ENCODE measurements around the gene ALDH3A2.
"Not testable (repeated sequence)": the region's sequence is repeated elsewhere in the genome, so short reads cannot be mapped to it uniquely, and the experiment has no call there.

ALDH3A2 gene

DNA sequence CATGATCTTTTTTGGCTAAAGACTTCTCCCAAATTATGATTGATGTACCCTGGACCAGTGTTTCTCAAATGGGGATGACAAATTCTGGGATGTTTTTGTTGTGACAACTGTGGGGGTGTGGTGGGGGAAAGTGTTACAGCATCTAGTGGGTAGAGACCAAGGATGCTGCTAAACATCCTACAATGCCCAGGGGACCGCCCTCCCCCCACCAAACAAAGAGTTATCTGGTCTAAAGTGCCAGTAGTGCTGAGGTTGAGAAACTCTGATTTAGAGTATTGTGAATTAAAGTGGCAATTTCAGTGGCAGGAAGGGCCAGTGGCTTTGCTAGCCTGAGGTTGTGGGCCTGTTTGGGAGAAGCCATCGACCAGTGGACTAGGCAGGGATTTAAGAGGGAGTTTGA, 34.6 kb downstream of the ALDH3A2 start:
- no peak for DNase-seq

DNA sequence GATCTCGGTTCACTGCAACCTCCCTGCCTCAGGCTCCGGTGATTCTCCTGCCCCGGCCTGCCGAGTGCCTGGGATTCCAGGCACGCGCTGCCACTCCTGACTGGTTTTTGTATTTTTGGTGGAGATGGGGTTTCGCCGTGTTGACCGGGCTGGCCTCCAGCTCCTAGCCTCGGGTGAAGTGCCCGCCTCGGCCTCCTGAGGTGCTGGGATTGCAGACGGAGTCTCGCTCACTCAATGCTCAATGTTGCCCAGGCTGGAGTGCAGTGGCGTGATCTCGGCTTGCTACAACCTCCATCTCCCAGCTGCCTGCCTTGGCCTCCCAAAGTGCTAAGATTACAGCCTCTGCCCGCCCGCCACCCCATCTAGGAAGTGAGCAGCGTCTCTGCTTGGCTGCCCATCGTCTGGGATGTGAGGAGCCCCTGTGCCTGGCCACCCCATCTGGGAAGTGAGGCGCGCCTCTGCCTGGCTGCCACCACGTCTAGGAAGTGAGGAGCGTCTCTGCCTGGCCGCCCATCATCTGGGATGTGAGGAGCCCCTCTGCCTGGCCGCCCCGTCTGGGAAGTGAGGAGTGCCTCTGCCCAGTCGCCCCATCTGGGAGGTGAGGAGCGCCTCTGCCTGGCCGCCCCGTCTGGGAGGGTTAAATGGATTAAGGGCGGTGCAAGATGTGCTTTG, 36.5 kb downstream of the ALDH3A2 start:
- not testable (repeated sequence) for DNase-seq

DNA sequence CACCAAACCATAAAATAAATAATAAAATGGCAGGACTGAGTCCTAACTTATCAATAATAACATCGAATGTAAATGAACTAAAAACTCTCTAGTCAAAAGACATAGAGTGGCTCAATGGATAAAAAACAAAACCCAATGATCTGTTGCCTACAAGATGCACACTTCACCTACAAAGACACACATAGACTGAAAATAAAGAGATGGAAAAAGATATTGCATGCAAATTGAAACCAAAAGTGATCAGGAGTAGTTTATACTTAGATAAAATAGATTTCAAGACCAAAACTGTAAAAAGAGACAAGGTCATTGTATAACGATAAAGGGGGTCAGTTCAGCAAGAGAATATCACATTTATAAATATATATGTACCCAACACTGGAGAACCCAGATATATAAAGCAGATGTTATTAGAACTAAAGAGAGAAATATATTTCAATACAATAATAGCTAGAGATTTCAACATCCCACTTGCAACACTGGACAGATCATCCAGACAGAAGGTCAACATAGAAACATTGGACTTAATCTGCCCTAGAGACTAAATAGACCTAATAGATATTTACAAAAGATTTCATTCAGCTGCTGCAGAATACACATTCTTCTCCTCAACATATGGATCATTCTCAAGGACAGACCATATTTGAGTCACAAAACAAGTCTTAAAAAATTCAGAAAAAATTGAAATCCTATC, 38.0 kb downstream of the ALDH3A2 start:
- DNase-seq = no peak

- DNase-seq = no peak
These were observed 53.7 kb downstream of the ALDH3A2 start for GRCh38 chr17:19702217-19702641.

GRCh38 chr17:19703106-19703827, 54.7 kb downstream of the ALDH3A2 start:
- no peak for DNase-seq

GRCh38 chr17:19703828-19704613, 55.5 kb downstream of the ALDH3A2 start:
- no peak for DNase-seq

DNA sequence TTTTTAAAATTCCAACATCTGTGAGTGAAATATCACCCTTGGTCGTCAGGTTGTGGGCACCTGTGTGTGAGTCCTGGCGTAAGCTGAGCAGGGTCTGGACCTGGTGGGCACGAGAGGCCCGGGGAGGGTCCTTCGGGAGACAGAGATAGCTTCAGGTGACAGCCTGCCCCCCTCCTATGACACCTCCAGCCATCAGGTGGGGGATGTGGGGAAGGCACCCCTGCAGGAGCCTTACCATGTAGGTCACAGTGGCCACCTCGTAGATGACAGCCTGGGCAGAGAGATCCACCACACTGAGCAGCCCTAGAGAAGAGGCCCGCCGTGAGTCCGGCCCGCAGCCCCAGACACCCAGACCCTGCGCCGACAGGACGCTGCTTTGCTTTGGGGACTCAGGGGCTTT, 56.6 kb downstream of the ALDH3A2 start:
- DNase-seq = no peak

GRCh38 chr17:19705771-19706770, 57.5 kb downstream of the ALDH3A2 start:
- DNase-seq = no peak

DNA sequence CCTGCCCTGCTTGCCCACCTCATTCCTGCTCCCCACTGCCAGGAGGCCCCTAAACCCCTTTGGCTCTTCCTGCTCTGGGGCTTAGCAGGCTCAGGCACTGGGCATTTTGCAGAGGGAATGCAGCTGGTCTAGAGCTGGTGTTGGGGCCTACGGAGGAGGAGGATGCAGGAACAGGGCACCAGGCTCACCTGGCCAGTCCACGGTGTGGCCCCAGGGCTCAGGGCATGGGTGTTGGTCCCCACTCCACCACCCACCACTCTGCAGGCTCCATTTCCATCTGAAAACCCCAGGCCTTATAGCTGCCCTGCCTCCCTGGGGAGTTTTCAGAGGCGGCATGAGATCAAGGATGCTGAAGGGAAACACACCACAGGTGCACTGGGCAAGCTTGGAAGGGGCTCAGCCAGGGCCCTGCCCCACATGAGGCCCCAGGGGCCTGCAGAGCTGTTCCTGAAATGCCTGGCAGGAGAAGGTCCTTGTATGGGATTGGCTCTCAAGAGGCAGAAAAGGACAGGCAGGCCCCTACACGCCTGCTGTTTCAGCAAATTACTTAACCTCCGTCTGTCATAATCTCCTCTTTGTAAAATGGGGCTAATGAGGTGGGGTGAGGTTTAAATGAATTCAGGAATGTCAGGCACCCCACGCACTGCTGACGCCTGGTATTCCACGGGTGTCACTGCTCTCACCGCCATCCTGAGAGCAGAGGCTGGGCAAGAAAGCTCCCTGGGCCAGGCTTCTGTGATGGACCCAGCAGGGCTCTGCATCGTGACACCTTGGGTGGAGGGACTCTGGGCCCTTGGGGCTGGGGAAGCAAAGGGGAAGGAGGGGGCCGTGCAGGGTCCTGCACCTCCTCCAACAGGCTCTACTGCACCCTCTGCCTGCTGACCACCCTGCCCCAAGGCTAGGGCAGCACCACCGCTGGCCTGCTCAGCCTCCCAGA, 58.5 kb downstream of the ALDH3A2 start:
- DNase-seq = no peak

DNA sequence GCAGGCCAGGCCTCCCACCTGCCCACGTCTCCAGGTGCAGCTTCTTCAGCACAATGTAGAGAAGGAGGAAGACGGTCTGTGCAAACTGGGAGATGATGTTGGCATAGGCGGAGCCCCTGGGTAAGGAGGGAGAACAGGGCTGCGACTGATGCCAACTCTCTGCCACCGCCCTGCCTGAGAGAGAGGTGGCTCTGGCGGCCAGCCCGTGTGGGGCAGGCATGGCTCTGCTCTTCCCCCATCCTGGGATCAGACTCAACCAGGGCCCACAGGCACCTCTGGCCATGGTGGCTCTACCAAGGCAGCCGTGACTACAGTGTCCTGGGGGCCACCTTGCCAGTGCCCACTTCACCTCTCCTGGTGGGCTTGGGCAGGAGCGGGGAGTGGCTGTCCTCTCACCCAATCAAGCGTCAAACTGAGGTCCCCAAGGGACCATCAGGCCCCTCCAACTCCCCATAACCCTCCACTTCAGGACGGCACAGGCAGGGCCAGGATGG, 59.2 kb downstream of the ALDH3A2 start:
- DNase-seq = no peak

GRCh38 chr17:19708431-19709175, 60.1 kb downstream of the ALDH3A2 start:
- DNase-seq = no peak

DNA sequence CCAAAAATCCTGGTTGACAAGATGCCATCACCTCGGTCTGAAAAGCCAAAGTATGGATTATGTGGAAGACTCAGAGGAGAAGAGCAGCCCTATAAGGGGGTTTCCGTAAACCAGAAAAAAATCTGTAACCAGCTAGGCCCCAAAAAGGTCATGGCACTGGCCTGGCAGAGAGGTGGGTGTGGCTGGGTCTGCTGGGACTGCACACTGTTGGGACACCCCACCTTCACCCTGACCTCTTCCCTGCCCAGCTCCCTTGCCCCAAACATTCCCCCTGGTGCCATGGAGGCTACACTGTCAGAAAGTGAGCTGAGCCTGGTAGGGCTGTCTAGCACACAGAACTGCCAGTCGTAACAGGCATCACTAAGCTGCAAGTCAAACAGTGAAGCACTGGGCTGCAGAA, 61.3 kb downstream of the ALDH3A2 start:
- no peak for DNase-seq

DNA sequence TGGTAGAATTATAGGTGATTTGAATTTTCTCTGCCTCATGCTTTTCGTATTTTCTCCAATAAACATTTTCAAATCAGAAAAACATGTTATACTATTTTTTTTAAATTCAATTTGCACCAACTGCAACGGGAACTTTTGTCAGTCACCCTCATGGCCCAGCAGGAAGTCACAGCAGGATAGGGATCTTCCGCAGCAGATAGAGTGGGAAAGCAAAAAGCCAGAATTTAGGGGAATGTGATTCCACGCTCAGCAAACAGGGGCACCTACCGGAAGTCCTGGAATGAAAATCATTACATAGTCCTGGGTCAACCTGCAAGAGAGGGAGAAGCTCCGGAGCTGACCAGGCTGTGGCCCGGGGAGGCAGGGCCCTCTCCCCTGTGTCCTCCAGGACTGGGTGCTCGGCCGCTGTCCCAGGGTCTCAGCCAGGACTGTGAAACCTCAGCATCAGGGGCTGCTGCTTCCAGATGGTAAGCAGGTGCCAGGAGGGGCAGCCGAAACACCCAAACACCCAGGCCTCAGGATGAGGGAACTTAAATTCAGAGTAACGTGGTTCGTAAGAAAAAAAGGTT, 64.0 kb downstream of the ALDH3A2 start:
- DNase-seq = no peak

DNA sequence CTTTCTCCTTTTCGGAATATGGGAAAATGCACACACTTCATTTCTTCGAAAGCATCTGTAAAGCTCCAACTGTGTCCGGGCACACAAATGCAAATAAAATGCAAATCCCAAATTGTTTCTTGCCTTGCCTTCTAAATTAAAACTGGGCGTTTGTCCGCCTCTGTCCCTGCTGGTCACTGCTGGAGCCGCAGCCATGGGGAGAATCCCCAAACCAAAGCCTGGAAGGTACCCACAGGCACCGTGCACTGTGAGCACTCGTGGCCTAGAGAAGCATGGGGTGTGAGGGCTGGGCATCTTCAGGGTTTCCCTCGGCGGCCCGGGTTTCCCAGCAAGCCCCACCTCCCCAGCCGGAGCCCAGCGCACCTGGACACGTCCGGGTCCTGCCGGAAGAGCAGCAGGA, 64.9 kb downstream of the ALDH3A2 start:
- DNase-seq = no peak

DNA sequence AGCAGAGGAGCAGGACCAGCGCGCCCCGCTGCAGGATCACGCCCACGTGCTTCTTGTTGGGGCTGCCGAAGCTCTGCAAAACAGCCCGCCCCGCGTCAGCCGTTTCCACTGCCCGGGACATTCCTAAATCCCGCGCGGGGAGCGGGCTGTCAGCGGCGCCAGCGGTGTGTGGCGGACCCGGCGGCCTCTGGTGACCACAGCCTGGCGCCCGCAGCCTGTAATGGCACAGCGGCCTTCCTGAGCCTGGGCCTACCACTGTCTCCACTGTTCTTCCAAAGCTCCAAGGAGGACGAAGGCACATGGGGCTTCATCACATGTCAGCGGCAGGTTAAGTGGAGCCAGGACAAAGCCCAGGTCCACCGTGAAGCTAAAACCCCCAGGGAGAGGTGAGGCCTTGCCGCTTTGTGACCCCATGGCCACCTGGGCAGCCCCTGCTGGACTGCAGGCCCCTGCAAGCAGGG, 65.4 kb downstream of the ALDH3A2 start:
- DNase-seq = no peak

GRCh38 chr17:19714542-19715411, 66.2 kb downstream of the ALDH3A2 start:
- DNase-seq = no peak

GRCh38 chr17:19716108-19717030, 67.8 kb downstream of the ALDH3A2 start, which contains the start of gene SLC47A2:
SLC47A2 (minus strand) TSS chr17:19716584; CDS start chr17:19716555, 29 bp downstream.
- no peak for DNase-seq

Measured in fibroblast of upper back skin (primary cell).